Measurements from ENCODE around the gene HES6.

DNA sequence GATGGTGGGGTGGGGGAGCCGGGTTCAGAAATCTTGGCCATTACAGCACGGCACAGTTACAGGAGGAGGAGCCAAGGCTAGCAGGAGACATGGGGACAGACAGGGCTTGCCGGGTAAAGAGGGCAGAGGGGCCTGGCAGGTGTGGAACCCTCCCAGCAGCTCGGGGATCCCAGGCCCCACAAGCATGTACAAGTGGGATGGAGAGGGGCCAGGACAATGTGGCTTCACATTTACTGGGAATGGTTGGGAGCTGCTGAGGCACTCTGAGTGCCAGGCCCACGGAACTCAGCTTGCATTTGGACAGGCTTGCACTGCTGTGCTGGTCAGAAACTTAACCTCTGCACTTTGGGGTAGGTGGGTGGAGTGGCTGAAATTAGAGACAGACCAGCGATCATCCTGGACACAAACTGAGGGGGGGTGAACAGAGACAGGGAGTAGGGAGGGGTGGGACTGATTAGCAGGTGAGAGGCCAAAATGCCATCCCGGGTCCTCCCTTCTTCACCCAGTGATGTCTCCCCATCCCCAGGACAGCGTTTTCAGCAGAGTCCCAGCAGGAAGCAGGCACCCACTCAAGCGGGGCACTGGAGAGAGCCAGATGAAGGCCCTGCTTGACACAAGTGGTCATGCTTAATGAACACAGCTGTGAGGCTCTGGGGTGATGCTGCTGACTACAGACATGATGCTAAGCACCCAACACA lies 38.9 kb upstream of the HES6 start:
- TF ChIP-seq, protein P1, sequence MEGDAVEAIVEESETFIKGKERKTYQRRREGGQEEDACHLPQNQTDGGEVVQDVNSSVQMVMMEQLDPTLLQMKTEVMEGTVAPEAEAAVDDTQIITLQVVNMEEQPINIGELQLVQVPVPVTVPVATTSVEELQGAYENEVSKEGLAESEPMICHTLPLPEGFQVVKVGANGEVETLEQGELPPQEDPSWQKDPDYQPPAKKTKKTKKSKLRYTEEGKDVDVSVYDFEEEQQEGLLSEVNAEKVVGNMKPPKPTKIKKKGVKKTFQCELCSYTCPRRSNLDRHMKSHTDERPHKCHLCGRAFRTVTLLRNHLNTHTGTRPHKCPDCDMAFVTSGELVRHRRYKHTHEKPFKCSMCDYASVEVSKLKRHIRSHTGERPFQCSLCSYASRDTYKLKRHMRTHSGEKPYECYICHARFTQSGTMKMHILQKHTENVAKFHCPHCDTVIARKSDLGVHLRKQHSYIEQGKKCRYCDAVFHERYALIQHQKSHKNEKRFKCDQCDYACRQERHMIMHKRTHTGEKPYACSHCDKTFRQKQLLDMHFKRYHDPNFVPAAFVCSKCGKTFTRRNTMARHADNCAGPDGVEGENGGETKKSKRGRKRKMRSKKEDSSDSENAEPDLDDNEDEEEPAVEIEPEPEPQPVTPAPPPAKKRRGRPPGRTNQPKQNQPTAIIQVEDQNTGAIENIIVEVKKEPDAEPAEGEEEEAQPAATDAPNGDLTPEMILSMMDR (IDR thresholded peaks at IDR 0.05; ENCODE audit: low read length) = no peak
- TF ChIP-seq EZH2phosphoT487 (IDR thresholded peaks at IDR 0.05; ENCODE audit: low read length) = no peak

Measured in MM.1S (cell line).